ENCODE measurements around the gene TMPRSS9. TPM values are rescaled to one million over a fixed set of nuclear protein-coding genes. Genes with fewer than 3 reads are reported as not detected.

TMPRSS9 gene
- total and polyA plus RNA-seq, 3 donors from 2014 or later: 3.5 to 9.8 (median 8.4) TPM

- 92 to 96% methylated on average over 16 to 34 of the region's 34 CpGs for WGBS, 2 donors
- Histone ChIP-seq H3K9me3 (no peaks in the 10 kb centered on the region), H3K27ac (no peak overlapping the region), H3K27me3 (no peaks in the 10 kb centered on the region), H3K4me3 (no peak overlapping the region), H3K36me3 (ENCODE audit: low read depth, missing control alignments) (no peaks in the 10 kb centered on the region), H3K4me1 (no peaks in the 10 kb centered on the region)
- intact Hi-C loops (cut with DNase I; ENCODE audit: low total_unique reads): no loop called here
- no peak for DNase-seq
- TF ChIP-seq CTCF (IDR thresholded peaks at IDR 0.05) (no peak), POLR2A (IDR thresholded peaks at IDR 0.05) (no peak)
Observed at GRCh38 chr19:2444251-2445002, 84.4 kb downstream of the TMPRSS9 start.

GRCh38 chr19:2446381-2446780 is 86.3 kb downstream of the TMPRSS9 start:
- Histone ChIP-seq H3K9me3 (no peaks in the 10 kb centered on the region), H3K36me3 (ENCODE audit: low read depth, missing control alignments) (no peaks in the 10 kb centered on the region), H3K27ac (no peak overlapping the region), H3K27me3 (no peaks in the 10 kb centered on the region), H3K4me1 (no peaks in the 10 kb centered on the region), H3K4me3 (no peak overlapping the region)
- intact Hi-C loops (cut with DNase I; ENCODE audit: low total_unique reads): no loop called here
- no peak for TF ChIP-seq CTCF (IDR thresholded peaks at IDR 0.05)
- TF ChIP-seq POLR2A (IDR thresholded peaks at IDR 0.05): no peak
- 81 to 84% methylated on average over 16 to 19 of the region's 19 CpGs for WGBS, 2 donors
- no peak for DNase-seq

- H3K4me1 ChIP-seq: no peaks in the 10 kb centered on the region
- 92 to 96% methylated on average over 11 of the region's 11 CpGs for WGBS, 2 donors
- H3K9me3 ChIP-seq: no peaks in the 10 kb centered on the region
- no peaks in the 10 kb centered on the region for H3K36me3 ChIP-seq (ENCODE audit: low read depth, missing control alignments)
- no peak for DNase-seq
- H3K27me3 ChIP-seq: no peaks in the 10 kb centered on the region
- intact Hi-C loops (cut with DNase I; ENCODE audit: low total_unique reads): no loop called here
- TF ChIP-seq POLR2A (IDR thresholded peaks at IDR 0.05) (no peak), CTCF (IDR thresholded peaks at IDR 0.05) (no peak)
- H3K27ac ChIP-seq: no peak overlapping the region
- H3K4me3 ChIP-seq: no peak overlapping the region
Observed at GRCh38 chr19:2449019-2449418, 89.0 kb downstream of the TMPRSS9 start.

GRCh38 chr19:2451138-2451537 is 91.1 kb downstream of the TMPRSS9 start:
- Histone ChIP-seq H3K4me3 (no peak overlapping the region), H3K4me1 (peaks cover 8% of the 10 kb centered on the region), H3K27me3 (no peaks in the 10 kb centered on the region), H3K36me3 (ENCODE audit: low read depth, missing control alignments) (no peaks in the 10 kb centered on the region), H3K27ac (no peak overlapping the region), H3K9me3 (no peaks in the 10 kb centered on the region)
- DNase-seq: no peak
- intact Hi-C loops (cut with DNase I; ENCODE audit: low total_unique reads): no loop called here
- TF ChIP-seq POLR2A (IDR thresholded peaks at IDR 0.05) (no peak), CTCF (IDR thresholded peaks at IDR 0.05) (no peak)
- WGBS, 2 donors: 94 to 95% methylated on average over 7 of the region's 7 CpGs

GRCh38 chr19:2451741-2452140 is 91.7 kb downstream of the TMPRSS9 start:
- Histone ChIP-seq H3K36me3 (ENCODE audit: low read depth, missing control alignments) (no peaks in the 10 kb centered on the region), H3K27ac (no peak overlapping the region), H3K4me1 (peaks cover 8% of the 10 kb centered on the region), H3K27me3 (no peaks in the 10 kb centered on the region), H3K4me3 (no peak overlapping the region), H3K9me3 (no peaks in the 10 kb centered on the region)
- TF ChIP-seq CTCF (IDR thresholded peaks at IDR 0.05) (no peak), POLR2A (IDR thresholded peaks at IDR 0.05) (no peak)
- intact Hi-C loops (cut with DNase I; ENCODE audit: low total_unique reads): no loop called here
- DNase-seq: no peak
- WGBS, 2 donors: 90 to 94% methylated on average over 9 to 18 of the region's 18 CpGs
